ENCODE results near the gene YKT6. TPM values are rescaled to one million over a fixed set of nuclear protein-coding genes. Genes with fewer than 3 reads are reported as not detected.

YKT6 gene
- total and polyA plus RNA-seq, 2 donors (not counting 1 experiment from before 2014, with no cell fraction given): 36.5 to 62.3 TPM

DNA sequence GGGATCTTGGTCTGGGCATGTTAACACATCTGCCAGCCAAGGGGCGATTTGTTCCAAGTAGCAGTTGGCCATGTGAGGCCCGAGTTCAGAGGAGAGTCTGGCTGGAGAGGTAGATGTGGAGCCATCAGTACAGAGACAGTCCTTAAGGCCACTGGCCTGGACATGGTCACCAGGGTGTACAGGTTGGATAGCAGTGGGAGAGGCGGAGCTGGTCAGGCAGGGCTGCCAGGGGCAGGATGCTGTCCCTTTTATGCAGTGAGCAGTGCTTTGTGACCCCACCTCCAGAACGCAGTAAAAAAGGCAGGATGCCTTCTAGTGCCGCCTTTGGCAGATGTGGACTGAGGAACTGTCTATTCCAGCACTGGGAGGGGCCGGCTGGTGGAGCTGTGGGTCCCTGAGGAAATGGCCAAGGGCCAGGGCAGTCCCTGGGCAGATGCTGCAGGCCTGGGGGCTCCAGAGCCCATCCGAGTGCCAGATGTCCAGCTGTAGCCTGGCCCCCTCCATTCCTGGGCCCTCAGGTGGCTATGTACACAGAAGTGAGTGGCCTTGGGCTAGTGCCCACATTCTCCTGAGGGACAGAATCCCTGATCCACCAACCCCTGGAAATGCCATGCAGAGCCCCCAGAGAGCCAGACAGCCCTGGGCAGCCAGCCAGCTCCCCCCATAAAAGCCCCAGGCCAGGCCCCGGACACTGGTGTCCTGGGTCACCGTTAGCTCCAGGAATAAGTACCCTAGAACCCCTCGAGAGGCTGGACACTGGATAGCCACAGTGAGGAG lies 42.5 kb upstream of the YKT6 start:
- CTCF ChIA-PET: no interaction called here
- no peak for TF ChIP-seq EZH2 (IDR thresholded peaks at IDR 0.05; ENCODE audit: borderline replicate concordance, insufficient read depth, low read depth, low read length, poor library complexity, severe bottlenecking)
- Histone ChIP-seq H4K20me1 (ENCODE audit: control insufficient read depth, insufficient read depth, low read length, poor library complexity, severe bottlenecking) (no peaks in the 10 kb centered on the region), H3K27ac (ENCODE audit: low read length in 2 of 2) (no peak overlapping the region), H3K9ac (ENCODE audit: low read length) (no peak overlapping the region), H3K4me3 (ENCODE audit: control extremely low read depth in 1 of 5, extremely low read depth in 1 of 5, insufficient read depth in 1 of 5, low read depth in 2 of 5, low read length in 4 of 5) (no peak overlapping the region), H3K4me1 (ENCODE audit: control insufficient read depth in 2 of 2, insufficient read depth in 2 of 2, low read length in 2 of 2) (no peaks in the 10 kb centered on the region), H2AFZ (ENCODE audit: insufficient read depth, low read depth, low read length, poor library complexity, severe bottlenecking) (no peak overlapping the region), H3K79me2 (ENCODE audit: control insufficient read depth, insufficient read depth, low read length) (no peaks in the 10 kb centered on the region), H3K27me3 (replicated peaks in 1 of 4; ENCODE audit: control extremely low read depth in 1 of 4, control insufficient read depth in 3 of 4, insufficient read depth in 4 of 4, low read length in 3 of 4) (no peaks in the 10 kb centered on the region), H3K4me2 (replicated peaks; ENCODE audit: low read depth, low read length, poor library complexity, severe bottlenecking) (no peak overlapping the region), H3K36me3 (replicated peaks in 1 of 2; ENCODE audit: control extremely low read depth in 1 of 2, control insufficient read depth in 1 of 2, extremely low read depth in 1 of 2, insufficient read depth in 2 of 2, low read length in 1 of 2) (no peaks in the 10 kb centered on the region), H3K9me3 (ENCODE audit: control extremely low read depth in 1 of 3, control insufficient read depth in 2 of 3, insufficient read depth in 1 of 3, low read length in 2 of 3) (no peaks in the 10 kb centered on the region)
- Mint-ChIP-seq H3K4me1 (no peaks in the 10 kb centered on the region), H3K4me3 (no peak overlapping the region), H3K27me3 (peaks cover 8% of the 10 kb centered on the region), H3K27ac (no peak overlapping the region), H3K9me3 (ENCODE audit: insufficient read depth) (no peaks in the 10 kb centered on the region)
- POLR2A ChIA-PET: no interaction called here
- ATAC-seq (ENCODE audit: low read depth) (no peak), DNase-seq (no peak)
- intact Hi-C loops (cut with micrococcal nuclease): no loop called here
- WGBS (ENCODE audit: insufficient coverage): 94% methylated on average over 10 of the region's 10 CpGs

DNA sequence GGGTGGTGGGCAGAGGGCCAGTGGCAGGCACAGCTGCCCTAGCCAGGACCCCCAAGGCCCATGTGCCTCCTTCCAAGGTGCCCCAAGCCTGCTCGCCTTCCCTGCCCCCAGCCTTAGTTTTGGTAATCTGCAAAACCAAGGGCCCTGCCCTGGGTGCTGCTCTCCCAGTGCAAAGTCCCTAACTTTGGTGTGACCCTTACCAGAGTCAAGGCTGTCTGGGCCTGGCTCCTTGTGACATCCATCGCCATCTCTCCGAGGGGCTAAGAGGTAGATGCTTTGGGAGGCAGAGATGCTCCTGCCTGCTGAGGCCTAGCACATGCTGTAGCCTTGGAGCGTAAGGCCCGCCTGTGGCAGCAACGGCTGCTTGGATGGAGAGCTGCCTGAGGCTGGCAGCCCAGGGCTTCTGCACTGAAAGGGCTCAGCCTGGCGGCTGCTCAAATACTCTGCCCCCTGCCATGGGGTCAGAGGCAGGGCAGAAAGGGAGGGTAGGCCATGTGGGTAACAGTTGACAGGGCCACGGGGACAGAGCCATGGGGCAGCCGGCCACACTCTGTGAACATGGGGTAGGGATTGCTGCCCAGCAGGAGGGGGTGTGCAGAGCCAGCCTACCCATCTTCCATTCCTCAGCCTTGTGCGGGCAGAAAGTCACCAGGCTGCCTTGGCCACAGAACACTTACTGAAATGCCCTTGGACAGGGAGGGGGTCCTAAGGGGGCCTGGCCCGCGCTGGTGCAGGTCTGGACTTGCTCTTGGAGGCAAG lies 41.7 kb upstream of the YKT6 start:
- intact Hi-C loops (cut with micrococcal nuclease): no loop called here
- POLR2A ChIA-PET: no interaction called here
- H3K4me1 Mint-ChIP-seq: no peaks in the 10 kb centered on the region
- Histone ChIP-seq H3K4me3 (ENCODE audit: control extremely low read depth in 1 of 5, extremely low read depth in 1 of 5, insufficient read depth in 1 of 5, low read depth in 2 of 5, low read length in 4 of 5) (no peak overlapping the region), H4K20me1 (ENCODE audit: control insufficient read depth, insufficient read depth, low read length, poor library complexity, severe bottlenecking) (no peaks in the 10 kb centered on the region), H3K4me1 (ENCODE audit: control insufficient read depth in 2 of 2, insufficient read depth in 2 of 2, low read length in 2 of 2) (no peaks in the 10 kb centered on the region), H3K4me2 (replicated peaks; ENCODE audit: low read depth, low read length, poor library complexity, severe bottlenecking) (no peak overlapping the region), H3K9ac (ENCODE audit: low read length) (no peak overlapping the region), H3K79me2 (ENCODE audit: control insufficient read depth, insufficient read depth, low read length) (no peaks in the 10 kb centered on the region), H3K27ac (ENCODE audit: low read length in 2 of 2) (no peak overlapping the region), H3K9me3 (ENCODE audit: control extremely low read depth in 1 of 3, control insufficient read depth in 2 of 3, insufficient read depth in 1 of 3, low read length in 2 of 3) (peaks cover 0 to under 1% (median 0%) of the 10 kb centered on the region in 3 donors), H3K27me3 (replicated peaks in 1 of 4; ENCODE audit: control extremely low read depth in 1 of 4, control insufficient read depth in 3 of 4, insufficient read depth in 4 of 4, low read length in 3 of 4) (no peaks in the 10 kb centered on the region), H2AFZ (ENCODE audit: insufficient read depth, low read depth, low read length, poor library complexity, severe bottlenecking) (no peak overlapping the region), H3K36me3 (replicated peaks in 1 of 2; ENCODE audit: control extremely low read depth in 1 of 2, control insufficient read depth in 1 of 2, extremely low read depth in 1 of 2, insufficient read depth in 2 of 2, low read length in 1 of 2) (no peaks in the 10 kb centered on the region)
- TF ChIP-seq, protein P1, sequence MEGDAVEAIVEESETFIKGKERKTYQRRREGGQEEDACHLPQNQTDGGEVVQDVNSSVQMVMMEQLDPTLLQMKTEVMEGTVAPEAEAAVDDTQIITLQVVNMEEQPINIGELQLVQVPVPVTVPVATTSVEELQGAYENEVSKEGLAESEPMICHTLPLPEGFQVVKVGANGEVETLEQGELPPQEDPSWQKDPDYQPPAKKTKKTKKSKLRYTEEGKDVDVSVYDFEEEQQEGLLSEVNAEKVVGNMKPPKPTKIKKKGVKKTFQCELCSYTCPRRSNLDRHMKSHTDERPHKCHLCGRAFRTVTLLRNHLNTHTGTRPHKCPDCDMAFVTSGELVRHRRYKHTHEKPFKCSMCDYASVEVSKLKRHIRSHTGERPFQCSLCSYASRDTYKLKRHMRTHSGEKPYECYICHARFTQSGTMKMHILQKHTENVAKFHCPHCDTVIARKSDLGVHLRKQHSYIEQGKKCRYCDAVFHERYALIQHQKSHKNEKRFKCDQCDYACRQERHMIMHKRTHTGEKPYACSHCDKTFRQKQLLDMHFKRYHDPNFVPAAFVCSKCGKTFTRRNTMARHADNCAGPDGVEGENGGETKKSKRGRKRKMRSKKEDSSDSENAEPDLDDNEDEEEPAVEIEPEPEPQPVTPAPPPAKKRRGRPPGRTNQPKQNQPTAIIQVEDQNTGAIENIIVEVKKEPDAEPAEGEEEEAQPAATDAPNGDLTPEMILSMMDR (IDR thresholded peaks at IDR 0.05): no peak
- no peak for TF ChIP-seq EZH2 (IDR thresholded peaks at IDR 0.05; ENCODE audit: borderline replicate concordance, insufficient read depth, low read depth, low read length, poor library complexity, severe bottlenecking)
- no peak for DNase-seq
- WGBS (ENCODE audit: insufficient coverage): over 99% methylated on average over 11 of the region's 12 CpGs
- H3K9me3 Mint-ChIP-seq (ENCODE audit: insufficient read depth): no peaks in the 10 kb centered on the region
- no peak overlapping the region for H3K4me3 Mint-ChIP-seq
- peaks cover 8% of the 10 kb centered on the region for H3K27me3 Mint-ChIP-seq
- no peak for ATAC-seq (ENCODE audit: low read depth)
- CTCF ChIA-PET: no interaction called here
- no peak overlapping the region for H3K27ac Mint-ChIP-seq

Measured in B cell (primary cell).